C4-2B (cell line): ENCODE results near the gene RPS29.

ENCODE experiments used
- H3K27ac ChIP-seq: fragments of 450-650 bp; 2 replicates; pipeline ENCODE4 v1.5.1; 2017
- ZFX ChIP-seq: fragments of 450-650 bp; IDR thresholded peaks from 2 replicates; pipeline ENCODE4 v1.6.1; 2017
- TF ChIP-seq, protein P1 (sequence below): fragments of 450-650 bp; conservative IDR thresholded peaks from 2 replicates; pipeline ENCODE4 v1.5.1; 2017; ENCODE audit warnings: mild to moderate bottlenecking

RPS29 gene

DNA sequence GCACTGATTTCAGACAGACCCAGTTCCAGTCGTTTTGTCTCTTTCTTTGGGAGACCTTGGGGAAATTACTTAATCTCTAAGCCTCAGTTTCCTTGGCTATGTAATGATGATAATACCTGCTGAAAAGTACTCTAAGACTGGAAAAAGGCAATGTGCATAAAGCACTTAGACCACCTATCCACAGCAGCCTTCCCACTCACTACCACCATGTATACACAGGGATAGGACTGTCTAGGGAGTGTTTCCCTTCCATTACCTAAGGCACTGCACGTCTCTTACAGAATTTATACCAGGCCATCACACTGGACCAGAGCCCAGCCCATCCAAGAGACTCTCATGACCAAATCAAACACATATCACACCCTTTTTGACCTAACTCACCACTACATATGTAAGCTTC lies 6.3 kb downstream of the RPS29 start:
- H3K27ac ChIP-seq, result no peak overlapping the region
- no peak for TF ChIP-seq ZFX
- TF ChIP-seq, protein P1, sequence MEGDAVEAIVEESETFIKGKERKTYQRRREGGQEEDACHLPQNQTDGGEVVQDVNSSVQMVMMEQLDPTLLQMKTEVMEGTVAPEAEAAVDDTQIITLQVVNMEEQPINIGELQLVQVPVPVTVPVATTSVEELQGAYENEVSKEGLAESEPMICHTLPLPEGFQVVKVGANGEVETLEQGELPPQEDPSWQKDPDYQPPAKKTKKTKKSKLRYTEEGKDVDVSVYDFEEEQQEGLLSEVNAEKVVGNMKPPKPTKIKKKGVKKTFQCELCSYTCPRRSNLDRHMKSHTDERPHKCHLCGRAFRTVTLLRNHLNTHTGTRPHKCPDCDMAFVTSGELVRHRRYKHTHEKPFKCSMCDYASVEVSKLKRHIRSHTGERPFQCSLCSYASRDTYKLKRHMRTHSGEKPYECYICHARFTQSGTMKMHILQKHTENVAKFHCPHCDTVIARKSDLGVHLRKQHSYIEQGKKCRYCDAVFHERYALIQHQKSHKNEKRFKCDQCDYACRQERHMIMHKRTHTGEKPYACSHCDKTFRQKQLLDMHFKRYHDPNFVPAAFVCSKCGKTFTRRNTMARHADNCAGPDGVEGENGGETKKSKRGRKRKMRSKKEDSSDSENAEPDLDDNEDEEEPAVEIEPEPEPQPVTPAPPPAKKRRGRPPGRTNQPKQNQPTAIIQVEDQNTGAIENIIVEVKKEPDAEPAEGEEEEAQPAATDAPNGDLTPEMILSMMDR, result no peak

DNA sequence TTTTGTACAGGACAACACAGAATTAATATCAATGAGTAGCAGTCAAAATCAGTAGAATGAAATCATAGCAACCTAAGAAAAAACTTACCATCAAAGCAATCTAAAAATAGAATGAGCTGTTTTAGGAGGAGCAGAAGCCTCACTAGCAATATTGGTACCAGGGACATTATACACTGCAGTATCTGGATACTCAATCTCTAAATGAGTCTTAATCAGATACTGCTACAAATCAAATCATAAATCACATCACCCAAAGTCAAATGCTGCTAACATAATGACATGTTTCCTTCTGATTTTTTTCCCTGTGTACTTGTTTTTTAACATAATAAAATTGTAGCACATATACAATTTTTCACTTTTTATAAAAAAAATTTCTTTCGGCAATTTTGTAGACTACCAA lies 8.0 kb downstream of the RPS29 start:
- TF ChIP-seq, protein P1, result no peak
- no peak for TF ChIP-seq ZFX
- H3K27ac ChIP-seq, result no peak overlapping the region

DNA sequence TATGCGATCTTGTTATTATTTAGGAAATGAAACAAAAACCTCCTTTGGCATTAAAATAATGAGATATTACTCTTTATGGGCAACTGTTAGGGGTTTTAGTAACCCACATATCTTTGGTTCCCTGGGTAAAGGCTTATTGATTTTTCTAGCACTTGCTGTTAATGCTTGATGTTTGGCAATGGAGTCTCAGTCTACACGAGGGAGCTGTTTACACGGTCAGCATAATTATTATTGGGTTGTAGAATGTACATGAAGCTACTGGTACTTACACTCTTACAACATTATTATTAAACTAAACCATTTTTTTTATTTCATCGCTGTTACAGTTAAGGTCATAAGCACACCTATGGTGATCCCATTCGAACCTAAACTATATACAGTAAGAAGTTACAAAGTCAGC lies 12.1 kb downstream of the RPS29 start:
- no peak for TF ChIP-seq ZFX
- TF ChIP-seq, protein P1, result no peak
- no peak overlapping the region for H3K27ac ChIP-seq

DNA sequence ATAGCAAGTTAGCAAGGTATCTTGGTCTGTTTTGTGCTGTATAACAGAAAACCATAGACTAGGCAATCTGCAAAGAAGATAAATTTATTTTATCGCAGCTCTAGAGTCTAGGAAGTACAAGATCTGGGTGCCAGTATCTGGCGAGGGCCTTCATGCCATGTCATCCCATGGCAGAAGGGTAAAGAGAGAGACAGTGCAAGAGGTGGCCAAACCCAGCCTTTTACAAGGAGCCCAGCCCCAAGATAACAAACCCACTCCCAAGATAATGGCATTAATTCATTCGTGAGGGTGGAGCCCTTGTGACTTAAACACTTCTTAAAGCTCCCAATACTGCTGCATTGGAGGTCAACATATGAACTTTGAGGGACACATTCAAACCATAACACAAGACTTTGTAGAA lies 16.9 kb downstream of the RPS29 start:
- H3K27ac ChIP-seq, result no peak overlapping the region
- TF ChIP-seq, protein P1, result no peak
- TF ChIP-seq ZFX, result no peak

DNA sequence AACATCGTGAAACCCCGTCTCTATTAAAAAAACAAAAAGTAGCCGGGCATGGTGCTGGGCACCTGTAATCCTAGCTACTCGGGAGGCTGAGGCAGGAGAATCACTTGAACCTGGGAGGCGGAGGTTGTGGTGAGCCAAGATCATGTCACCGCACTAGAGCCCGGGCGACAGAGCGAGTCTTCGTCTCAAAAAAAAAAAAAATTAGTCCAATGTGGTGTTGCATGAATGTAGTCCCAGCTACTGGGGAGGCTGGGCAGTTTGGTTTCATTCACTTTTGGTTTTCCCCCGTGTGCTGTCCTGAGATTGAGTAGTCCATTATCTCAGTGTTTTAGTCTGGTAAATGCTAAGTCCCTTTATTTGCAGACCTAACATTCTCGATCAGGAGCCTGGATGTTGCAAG lies 19.5 kb downstream of the RPS29 start:
- H3K27ac ChIP-seq, result no peak overlapping the region
- TF ChIP-seq, protein P1, result no peak
- TF ChIP-seq ZFX, result no peak

DNA sequence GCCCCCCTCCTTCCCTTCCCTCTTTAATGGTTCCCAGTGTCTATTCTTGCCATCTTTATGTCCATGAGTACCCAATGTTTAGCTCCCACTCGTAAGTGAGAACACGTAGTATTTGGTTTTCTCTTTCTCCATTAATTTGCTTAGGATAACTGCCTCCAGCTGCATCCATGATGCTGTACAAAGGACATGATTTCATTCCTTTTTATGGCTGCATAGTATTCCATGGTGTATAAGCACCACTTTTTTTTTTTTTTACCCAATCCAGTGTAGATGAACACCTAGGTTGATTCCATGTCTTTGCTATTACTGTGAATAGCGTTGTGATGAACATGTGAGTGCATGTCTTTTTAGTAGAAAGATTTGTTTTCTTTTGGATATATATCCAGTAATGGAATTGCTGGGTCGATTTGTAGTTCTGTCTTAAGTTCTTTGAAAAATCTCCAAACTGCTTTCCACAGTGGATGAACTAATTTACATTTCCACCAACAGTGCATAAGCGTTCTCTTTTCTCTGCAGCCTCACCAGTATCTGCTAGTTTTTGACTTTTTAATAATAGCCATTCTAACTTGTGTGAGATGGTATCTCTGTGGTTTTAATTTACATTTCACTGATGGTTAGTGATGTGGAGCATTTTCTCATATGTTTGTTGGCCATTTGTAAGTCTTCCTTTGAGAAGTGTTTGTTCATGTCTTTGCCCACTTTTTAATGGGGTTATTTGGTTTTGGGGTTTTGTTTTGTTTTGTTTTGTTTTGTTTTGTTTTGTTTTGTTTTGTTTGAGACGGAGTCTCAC lies 26.0 kb downstream of the RPS29 start:
- TF ChIP-seq, protein P1, result no peak
- no peak for TF ChIP-seq ZFX

DNA sequence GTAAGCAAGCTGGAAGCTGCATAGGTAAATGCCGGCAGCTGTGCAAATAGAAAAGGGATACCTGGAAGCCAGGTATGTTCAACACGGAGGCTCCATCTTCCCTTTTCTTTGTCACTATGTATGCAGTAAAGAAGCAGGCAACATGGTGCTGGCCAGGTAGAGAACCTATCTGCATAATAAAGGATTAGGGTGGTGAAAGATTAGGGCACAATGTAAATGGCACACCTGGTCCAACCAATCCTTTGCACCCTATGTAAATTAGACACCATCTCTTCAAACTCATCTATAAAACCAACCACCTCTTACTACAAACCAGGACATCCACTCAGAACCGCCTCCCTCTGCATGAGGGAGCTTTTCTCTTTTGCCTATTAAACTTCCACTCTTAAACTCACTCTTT lies 32.3 kb downstream of the RPS29 start:
- no peak overlapping the region for H3K27ac ChIP-seq
- TF ChIP-seq ZFX, result no peak
- TF ChIP-seq, protein P1, result no peak

More for the DNA sequence above, 26.0 kb downstream of the RPS29 start:
- no peak overlapping the region for H3K27ac ChIP-seq
